GM19468 (cell line): ENCODE data around the gene ZSCAN10.
"Not testable (repeated sequence)": the region's sequence is repeated elsewhere in the genome, so short reads cannot be mapped to it uniquely, and the experiment has no call there.

ENCODE experiments used
- ATAC-seq: cut with Tn5 transposase; IDR thresholded peaks from one replicate; pipeline ENCODE4 v1.9.1; 2021; ENCODE audit warnings: mild to moderate bottlenecking, moderate library complexity, moderate number of reproducible peaks; ENCODE audit not compliant: unreplicated experiment; ENCODE audit errors: extremely low read depth

Gene ZSCAN10

DNA sequence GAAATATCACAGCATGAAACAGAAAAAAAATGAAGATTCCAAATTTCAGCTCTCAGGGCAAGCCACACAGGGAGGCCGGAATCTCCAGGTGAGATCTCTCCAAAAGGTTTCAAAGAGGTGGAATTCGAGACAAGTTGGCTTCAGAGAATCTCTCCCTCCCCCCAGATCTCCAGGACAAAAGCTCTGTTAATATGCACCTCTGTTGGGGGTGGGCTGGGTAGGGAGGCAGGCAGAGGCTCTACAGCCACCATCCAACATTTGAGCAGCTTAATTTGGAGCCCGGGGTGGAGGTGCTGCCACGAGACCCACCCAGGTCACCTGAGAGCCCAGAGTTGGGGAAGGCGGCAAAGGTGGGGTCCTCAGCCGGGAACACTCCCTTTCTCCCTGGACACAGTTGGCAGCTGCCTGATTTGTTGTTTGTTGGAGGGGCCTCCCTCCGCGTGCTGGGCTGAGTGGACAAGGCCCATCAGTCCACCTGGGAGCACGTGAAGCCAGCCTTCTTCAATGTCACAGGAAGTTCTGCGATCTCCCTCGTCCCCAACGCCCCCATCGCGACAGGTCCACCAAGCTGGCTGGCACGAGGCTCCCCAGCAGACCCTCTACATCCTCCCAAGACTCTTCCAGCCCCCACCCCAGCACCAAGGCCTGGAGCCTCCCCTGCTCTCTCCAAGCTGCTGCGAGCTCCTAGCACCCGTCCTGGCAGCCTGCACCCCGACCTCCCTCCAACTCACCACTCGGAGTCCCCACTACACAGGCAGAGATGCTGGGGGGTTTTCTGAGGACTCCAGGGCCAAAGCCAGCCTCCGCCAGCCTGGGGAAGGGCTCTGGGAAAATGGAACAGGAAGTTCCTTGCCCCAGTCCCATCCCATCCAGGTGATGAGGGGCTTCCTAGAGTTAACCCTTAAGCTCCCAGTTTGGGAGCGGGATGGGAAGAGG lies at the start of gene ZSCAN10:
Gene ZSCAN10, minus strand, starts transcription at position 836 of the 936 bp plus-strand sequence. CDS start 6,357 bp downstream, outside the sequence.
- no peak for ATAC-seq

DNA sequence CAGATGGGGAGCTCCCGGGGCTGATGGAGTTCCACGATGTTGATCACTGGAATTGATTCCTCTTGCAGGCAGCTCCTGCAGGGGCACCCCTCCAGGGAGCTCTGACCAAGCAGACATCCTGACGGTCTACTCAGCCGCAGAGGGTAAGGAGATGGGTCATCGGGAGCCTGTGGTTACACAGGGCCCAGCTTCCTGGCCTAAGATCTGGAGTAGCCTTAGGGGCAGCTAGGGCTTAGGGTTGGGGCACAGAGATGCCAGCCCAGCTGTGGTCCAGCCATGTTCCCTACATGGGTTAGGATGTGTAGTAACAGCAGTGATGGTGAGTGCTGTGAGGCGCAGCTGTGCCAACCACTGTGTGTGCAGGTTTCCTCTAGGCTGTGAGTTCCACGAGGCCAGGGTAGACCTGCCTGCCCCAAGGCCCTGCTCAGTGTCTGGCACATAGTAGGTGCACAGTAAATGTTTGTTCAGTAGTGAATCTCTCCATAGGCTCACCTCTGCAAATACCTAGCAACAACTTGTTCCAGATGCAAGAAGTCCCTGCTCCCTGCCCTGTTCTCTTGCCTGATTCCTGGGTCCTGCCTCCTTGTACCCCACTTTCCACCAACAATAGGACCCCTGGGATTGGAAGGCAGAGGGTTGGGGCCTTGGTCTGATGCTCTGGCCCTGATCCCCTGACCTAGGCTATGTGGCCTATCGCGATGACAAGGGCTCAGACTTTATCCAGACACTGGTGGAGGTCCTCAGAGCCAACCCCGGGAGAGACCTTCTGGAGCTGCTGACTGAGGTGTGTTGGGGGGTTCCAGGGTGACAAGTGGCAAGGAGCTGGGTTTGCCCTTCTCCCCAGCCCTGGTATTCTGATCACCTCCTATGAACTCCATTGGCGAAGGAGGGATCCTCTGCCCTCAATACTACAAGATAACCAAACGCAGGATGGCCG lies 49.4 kb upstream of the ZSCAN10 start:
- ATAC-seq: no peak

DNA sequence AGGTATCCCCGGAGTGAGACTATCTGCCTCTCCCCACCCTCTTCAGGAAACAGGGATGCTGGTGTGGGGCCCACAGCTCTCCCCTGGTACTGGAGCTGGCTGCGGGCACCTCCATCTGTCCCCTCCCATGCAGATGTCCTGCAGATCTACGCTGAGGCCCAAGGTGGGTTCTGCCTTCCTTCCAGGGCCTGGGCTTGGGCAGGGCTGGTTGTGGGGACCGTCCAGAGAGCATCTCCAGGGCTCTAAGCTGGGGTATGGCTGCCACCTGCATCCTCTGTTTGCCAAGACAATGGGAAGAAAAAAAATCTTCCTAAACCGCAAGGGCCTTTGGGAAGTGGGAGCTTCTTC lies 48.6 kb upstream of the ZSCAN10 start:
- no peak for ATAC-seq

DNA sequence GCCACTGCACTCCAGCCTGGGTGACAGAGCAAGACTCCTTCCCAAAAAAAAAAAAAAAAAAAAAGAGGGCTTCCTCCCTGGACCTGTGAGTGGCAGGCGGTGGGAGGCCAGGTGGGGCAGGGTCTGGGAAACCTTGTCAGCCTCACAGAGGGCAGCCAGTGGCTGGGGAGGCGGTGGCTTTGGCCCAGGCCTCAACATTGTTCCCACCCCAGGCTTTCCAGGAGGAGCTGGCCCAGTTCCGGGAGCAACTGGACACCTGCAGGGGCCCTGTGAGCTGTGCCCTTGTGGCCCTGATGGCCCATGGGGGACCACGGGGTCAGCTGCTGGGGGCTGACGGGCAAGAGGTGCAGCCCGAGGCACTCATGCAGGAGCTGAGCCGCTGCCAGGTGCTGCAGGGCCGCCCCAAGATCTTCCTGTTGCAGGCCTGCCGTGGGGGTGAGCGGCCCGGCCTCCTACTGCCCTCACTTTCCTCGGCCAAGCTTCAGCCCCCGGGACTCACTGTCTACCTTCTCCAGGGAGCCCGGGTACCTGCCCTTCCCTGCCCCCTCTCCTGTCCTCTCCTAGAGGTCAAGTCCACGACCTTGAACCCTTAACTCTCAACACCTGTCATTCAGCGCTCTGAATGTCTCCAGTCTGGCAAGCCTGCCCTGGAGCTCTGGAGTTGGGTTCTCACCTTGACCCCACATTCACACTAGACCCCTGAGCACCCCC lies 48.1 kb upstream of the ZSCAN10 start:
- ATAC-seq: no peak

DNA sequence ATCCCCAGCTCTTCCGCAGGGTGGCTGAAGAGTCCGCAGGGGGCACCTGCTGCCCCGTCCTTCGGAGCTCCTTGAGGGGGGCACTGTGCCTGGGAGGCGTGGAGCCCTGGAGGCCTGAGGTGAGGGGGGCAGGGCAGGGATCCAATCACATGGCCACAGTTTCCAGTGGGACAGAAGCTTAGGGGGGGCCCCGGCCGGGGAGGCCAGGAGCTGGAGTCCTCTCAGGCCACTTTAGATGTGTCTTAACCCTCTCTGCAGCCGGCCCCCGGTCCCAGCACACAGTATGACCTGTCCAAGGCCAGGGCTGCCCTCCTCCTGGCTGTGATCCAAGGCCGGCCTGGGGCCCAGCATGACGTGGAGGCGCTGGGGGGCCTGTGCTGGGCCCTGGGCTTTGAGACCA lies 46.6 kb upstream of the ZSCAN10 start:
- no peak for ATAC-seq

DNA sequence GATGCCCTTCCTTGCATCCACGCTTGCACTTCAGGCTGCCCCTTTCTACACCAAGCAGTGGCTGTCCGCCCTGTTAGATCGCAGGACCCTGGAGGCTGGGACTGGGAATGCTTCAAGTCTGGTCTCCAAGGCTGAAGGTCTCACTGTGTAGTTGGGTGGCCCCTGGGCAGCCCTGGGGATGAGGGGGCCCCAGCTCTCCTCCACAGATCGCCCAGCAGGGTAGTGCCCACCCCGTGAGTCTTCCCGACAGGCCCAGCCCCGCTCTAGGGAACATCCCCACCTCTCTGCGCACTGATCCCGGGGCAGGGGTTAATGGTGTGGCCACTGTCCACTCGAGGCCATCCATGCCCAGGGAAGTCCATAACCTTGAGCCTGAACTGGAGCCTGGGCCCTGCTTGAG lies 46.1 kb upstream of the ZSCAN10 start:
- ATAC-seq: no peak

DNA sequence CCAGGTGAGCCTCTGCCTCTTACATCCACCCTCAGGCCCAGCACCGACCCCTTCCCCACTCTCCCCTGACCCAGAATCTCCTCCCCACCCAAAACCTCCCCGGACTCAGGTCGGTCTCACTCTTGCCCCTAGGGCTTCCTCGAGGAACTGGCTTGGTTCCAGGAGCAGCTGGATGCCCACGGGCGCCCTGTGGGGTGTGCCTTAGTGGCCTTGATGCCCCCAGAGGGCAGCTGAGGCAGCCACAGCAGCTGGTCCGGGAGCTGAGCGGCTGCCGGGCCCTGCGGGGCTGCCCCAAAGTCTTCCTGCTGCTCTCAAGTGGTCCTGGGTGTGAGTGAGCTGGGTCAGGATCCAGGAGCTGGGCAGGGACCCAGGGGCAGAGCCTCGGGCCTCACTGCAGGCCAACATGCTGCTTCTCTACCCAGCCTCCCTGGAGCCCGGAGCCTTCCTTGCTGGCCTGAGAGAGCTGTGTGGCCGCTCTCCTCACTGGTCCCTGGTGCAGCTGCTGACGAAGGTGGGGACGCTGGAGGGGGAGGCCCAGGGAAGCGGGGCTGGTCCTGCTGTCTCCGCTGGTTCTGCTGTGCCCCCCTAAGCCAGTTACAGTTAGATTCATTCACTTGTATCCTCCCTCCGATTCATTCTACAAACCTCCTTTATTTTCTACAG lies 45.4 kb upstream of the ZSCAN10 start:
- ATAC-seq: no peak

DNA sequence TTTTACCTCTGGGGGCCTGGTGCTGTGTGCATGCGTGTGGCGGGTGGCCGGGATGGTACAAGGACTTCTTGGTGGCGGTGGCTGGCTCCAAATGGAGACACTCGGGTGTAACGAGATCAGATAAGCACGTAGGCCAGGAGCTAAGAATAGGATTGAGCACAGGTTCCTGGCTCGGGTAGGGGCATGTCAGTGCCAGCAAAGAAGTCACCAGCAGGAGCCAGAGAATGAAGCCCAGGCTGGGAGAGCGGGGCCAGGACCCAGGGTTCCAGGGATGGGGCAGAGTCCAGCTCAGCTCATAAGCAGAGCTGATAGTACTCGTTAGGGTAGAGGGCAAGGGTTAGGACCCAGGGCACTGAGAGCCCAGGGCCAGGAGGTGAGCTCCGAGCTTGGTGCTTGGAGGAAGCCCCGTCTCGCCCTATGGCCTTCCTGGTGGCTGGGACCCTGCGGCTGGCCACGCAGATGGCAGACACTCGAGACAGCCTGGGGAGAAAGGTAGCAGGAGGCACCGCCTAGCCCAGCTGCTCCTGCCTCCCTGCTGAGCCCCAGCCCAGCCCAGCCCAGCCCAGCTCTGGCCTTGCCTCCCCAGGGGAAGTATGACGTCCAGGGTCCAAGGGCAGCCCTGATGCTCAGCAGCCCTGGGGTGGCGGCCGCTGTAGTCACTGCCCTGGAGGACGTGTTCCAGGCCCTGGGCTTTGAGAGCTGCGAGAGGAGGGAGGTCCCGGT lies 44.7 kb upstream of the ZSCAN10 start:
- no peak for ATAC-seq

DNA sequence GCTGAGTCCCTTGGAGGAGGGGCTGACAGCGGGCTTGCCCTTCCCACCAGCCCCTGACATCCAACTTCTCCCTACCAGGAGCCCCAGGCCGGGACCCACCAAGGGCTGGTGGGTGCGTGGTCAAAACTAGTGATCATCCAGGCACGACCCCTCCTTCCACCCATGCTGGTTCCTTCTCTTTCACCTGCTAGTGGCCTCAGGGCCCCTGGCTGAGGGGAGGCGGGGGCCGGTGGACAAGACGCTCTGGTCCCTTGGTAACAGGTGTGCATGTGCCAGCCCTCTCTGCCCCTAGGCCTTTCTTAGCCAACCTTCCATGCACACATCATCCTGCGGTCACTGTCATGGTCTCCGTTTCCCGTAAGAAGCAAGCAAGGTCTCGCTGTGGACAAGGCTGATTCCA lies 44.1 kb upstream of the ZSCAN10 start:
- ATAC-seq: no peak

DNA sequence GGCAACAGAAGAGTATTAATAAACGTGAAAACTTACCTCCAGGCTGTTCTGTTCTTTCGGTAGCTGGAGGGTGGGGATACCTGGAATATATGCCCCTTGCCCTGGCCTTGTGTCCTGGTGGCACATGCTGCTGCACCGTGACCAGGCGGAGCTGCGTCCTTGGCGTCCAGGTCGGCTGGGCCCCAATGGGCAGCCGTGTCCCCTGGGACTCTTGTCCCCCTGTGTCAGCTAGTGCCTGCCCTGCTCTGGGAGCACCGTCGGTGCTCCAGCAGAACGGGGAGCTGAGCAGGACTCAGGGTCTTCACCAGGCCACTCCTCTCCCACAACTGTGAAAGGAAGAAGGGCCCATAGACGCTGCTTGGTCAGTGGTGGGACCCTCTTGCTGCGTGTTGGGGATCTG lies 43.7 kb upstream of the ZSCAN10 start:
- ATAC-seq: no peak

DNA sequence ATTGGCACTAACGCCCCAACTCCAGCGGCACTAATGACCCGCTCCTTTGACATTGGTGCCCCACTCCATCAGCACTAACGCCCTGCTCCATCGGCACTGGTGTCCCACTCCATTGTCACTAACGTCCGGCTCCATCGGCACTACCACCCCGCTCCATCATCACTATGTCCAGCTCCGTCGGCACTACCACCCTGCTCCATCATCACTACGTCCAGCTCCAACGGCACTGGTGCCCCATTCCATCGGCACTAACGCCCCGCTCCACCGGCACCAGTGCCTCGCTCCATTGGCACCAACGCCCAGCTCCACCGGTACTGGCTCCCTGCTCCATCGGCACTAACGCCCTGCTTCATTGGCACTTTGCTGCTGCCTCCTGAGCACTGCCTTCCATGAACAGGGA lies 43.2 kb upstream of the ZSCAN10 start:
- ATAC-seq: no peak

DNA sequence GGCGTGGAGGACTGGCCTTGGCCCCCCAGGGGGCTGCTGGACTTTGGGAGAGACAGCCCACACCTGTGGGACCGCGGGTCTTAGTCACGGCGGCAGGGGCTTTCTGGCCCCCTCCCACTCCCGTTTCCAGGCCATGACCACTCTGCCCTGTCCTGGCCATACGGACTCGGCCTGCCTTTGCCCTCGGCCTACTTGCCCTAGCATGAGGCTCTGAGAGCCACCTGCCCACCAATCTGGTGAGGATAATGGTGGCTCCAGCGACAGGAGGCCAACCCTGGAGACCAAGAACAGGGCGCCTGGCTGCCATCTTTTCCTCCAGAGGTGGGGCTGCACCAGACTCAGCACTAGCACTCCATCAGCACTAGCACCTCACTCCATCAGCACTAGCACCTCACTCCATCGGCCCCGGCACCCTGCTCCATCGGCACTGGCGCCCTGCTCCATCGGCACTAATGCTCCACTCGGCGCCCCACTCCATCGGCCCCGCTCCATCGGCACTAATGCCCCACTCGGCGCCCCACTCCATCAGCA lies 42.8 kb upstream of the ZSCAN10 start:
- ATAC-seq: no peak

DNA sequence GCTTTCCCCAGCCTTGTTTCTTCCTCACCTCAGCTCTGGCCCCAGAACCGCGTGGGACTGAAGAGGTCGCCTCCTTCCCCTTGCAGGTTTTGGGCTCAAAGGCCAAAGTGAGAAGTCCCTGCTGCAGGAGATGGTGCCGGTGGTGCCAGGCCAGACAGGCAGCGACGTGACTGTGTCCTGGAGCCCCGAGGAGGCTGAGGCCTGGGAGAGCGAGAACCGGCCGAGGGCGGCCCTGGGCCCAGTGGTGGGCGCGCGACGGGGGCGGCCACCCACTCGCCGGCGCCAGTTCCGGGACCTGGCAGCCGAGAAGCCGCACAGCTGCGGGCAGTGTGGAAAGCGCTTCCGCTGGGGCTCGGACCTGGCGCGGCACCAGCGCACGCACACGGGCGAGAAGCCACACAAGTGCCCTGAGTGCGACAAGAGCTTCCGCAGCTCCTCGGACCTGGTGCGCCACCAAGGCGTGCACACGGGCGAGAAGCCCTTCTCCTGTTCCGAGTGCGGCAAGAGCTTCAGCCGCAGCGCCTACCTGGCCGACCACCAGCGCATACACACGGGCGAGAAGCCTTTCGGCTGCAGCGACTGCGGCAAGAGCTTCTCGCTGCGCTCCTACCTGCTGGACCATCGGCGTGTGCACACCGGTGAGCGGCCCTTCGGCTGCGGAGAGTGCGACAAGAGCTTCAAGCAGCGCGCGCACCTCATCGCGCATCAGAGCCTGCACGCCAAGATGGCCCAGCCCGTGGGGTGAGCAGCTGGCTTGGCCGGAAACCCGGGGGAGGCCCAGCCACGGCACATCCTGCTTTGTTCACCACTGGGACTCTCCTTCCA lies 41.7 kb upstream of the ZSCAN10 start:
- ATAC-seq: no peak

DNA sequence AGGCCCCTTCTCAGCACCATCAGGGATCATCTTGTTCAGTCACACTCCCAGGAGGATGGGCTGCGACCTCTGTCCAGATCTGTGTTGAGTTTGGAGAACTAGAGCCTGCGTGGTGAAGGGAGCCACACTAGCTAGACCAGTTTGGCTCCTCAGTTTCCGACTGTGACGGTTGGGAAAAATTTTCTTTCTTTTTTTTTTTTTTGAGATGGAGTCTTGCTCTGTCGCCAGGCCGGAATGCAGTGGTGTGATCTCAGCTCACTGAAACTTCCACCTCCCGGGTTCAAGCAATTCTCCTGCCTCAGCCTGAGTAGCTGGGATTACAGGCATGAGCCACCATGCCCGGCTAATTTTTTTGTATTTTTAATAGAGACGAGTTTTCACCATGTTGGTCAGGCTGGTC lies 40.5 kb upstream of the ZSCAN10 start:
- not testable (repeated sequence) for ATAC-seq

DNA sequence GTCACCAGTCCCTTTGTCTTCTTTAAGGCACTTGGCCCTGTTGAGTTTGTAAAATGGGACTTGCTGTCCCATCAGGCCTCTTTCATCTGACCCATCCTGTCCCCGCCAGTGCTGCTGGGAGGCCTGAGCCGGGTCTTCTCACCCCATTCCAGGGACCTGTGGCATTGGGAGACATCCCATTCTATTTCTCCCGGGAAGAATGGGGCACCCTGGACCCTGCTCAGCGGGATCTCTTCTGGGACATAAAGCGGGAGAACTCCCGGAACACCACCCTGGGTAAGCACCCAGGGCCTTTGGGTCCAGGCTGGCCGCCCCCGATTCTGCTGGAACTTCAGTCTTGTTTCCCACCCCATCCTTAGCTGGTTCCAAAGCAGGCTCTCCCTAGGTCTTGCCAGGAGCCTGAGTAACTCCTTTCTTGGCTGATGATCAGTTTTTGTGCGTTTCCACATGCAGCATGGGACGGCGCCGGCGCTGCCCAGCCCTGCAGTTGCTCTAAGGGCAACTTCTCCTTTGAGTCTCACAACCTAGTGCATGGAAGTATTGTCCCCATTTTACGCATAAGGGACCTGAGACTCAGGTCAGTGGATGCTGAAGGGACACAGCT lies 39.8 kb upstream of the ZSCAN10 start:
- no peak for ATAC-seq

DNA sequence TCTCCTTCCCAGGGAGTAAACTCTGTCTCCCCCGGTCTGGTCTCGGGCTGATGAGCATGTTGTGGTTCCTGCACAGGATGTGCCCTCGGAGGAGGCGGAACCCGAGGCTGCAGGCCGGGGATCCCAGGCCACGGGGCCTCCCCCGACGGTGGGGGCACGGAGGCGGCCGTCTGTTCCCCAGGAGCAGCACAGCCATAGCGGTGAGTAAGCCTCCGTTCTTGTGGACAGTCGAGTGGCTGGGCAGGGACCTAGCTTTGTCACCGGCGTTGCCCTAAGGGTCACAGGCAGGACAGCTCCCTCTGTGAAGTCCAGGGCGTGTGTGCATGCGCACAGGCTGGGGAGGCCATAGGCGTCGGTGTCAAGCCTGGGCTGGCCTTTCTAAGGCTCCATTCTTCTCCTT lies 39.2 kb upstream of the ZSCAN10 start:
- ATAC-seq: no peak

DNA sequence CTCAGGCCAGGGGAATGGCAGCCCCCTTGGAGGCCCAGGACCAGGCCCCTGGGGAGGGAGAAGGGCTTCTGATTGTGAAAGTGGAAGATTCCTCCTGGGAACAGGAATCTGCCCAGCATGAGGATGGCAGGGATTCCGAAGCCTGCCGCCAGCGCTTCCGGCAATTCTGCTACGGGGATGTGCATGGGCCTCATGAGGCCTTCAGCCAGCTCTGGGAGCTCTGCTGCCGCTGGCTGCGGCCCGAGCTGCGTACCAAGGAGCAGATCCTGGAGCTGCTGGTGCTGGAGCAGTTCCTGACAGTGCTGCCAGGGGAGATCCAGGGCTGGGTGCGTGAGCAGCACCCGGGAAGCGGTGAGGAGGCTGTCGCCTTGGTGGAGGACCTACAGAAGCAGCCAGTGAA lies 38.2 kb upstream of the ZSCAN10 start:
- ATAC-seq: no peak
